ENCODE data around the gene DCHS2.

DNA sequence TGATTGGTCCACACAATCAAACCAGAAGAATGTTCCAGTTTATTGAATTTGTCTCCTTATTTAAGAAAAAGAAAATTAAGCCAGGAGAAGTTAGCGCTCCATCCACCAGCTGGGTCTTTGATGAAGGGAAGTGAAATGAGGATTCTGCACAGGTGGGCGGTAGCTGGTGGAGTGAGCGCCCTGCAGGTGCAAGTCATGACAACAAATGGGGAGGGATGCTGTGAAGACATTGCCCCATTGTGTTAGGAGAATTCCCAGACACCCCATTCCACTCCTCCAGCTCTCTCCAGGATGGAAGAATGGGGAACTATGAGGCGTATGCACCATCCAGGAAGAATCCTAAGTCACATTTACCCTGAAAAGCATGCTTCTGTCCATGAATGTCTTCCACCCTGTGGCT lies 35.7 kb upstream of the DCHS2 start:
- TF ChIP-seq, protein P1, sequence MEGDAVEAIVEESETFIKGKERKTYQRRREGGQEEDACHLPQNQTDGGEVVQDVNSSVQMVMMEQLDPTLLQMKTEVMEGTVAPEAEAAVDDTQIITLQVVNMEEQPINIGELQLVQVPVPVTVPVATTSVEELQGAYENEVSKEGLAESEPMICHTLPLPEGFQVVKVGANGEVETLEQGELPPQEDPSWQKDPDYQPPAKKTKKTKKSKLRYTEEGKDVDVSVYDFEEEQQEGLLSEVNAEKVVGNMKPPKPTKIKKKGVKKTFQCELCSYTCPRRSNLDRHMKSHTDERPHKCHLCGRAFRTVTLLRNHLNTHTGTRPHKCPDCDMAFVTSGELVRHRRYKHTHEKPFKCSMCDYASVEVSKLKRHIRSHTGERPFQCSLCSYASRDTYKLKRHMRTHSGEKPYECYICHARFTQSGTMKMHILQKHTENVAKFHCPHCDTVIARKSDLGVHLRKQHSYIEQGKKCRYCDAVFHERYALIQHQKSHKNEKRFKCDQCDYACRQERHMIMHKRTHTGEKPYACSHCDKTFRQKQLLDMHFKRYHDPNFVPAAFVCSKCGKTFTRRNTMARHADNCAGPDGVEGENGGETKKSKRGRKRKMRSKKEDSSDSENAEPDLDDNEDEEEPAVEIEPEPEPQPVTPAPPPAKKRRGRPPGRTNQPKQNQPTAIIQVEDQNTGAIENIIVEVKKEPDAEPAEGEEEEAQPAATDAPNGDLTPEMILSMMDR (IDR thresholded peaks at IDR 0.05): no peak
- no peak for TF ChIP-seq POLR2A (IDR thresholded peaks at IDR 0.05)
